C4-2B (cell line): ENCODE measurements around the gene TRIM2.
A peak's percentile ranks its signal among the peaks of the same experiment; 100 is the strongest.

Source experiments
- H3K27ac ChIP-seq: fragments of 450-650 bp; 2 replicates; pipeline ENCODE4 v1.5.1; 2017
- CTCF ChIP-seq: fragments of 450-650 bp; conservative IDR thresholded peaks from 2 replicates; pipeline ENCODE4 v1.5.1; 2017; ENCODE audit warnings: mild to moderate bottlenecking
- ZFX ChIP-seq: fragments of 450-650 bp; IDR thresholded peaks from 2 replicates; pipeline ENCODE4 v1.6.1; 2017

Gene TRIM2

GRCh38 chr4:153248641-153249198 lies 44.5 kb downstream of the TRIM2 start:
- peak overlapping the region; percentile 53 for H3K27ac ChIP-seq
- TF ChIP-seq ZFX (no peak), CTCF (no peak)

GRCh38 chr4:153249199-153250041 lies 45.2 kb downstream of the TRIM2 start:
- H3K27ac ChIP-seq = peak overlapping the region; percentile 53
- no peak for TF ChIP-seq CTCF
- TF ChIP-seq ZFX = no peak

- H3K27ac ChIP-seq = no peak overlapping the region
Measured at GRCh38 chr4:153252122-153252521, 47.9 kb downstream of the TRIM2 start.

GRCh38 chr4:153255233-153255632 lies 51.0 kb downstream of the TRIM2 start:
- TF ChIP-seq ZFX (no peak), CTCF (no peak)
- H3K27ac ChIP-seq = no peak overlapping the region

More at GRCh38 chr4:153252122-153252521, 47.9 kb downstream of the TRIM2 start:
- TF ChIP-seq CTCF = no peak
- TF ChIP-seq ZFX = no peak

- TF ChIP-seq CTCF (no peak), ZFX (no peak)
- H3K27ac ChIP-seq = no peak overlapping the region
Measured at GRCh38 chr4:153257151-153257620, 52.9 kb downstream of the TRIM2 start.

GRCh38 chr4:153257991-153258390 lies 53.7 kb downstream of the TRIM2 start:
- TF ChIP-seq ZFX = no peak
- no peak for TF ChIP-seq CTCF
- no peak overlapping the region for H3K27ac ChIP-seq

- no peak overlapping the region for H3K27ac ChIP-seq
- TF ChIP-seq CTCF = no peak
- no peak for TF ChIP-seq ZFX
Measured at GRCh38 chr4:153258750-153259149, 54.5 kb downstream of the TRIM2 start.
